Measurements from ENCODE around the gene SH2D7.
A peak's percentile ranks its signal among the peaks of the same experiment; 100 is the strongest.

SH2D7 gene

GRCh38 chr15:78069462-78070029 is 22.8 kb upstream of the SH2D7 start:
- no peak for DNase-seq (ENCODE audit: low read depth in 1 of 2, low spot score in 1 of 2)
- Histone ChIP-seq H3K4me3 (replicated peaks; ENCODE audit: insufficient read depth, low read length) (no peak overlapping the region), H3K27ac (replicated peaks) (peak overlapping the region; percentile 83), H3K27me3 (ENCODE audit: insufficient read depth, poor library complexity, severe bottlenecking) (no peaks in the 10 kb centered on the region)
- no peak for TF ChIP-seq SPI1 (IDR thresholded peaks at IDR 0.05; ENCODE audit: borderline replicate concordance, low read depth)
- TF ChIP-seq REST (IDR thresholded peaks at IDR 0.05; ENCODE audit: insufficient replicate concordance, low read depth), result no peak
- no peak for TF ChIP-seq POLR2AphosphoS5 (IDR thresholded peaks at IDR 0.05; ENCODE audit: low read depth)
- TF ChIP-seq CTCF (IDR thresholded peaks at IDR 0.05; ENCODE audit: insufficient read depth, low read length), result no peak
- no peak for TF ChIP-seq GABPA (IDR thresholded peaks at IDR 0.05; ENCODE audit: low read depth)

- Histone ChIP-seq H3K27ac (replicated peaks) (peak overlapping the region; percentile 83), H3K27me3 (ENCODE audit: insufficient read depth, poor library complexity, severe bottlenecking) (no peaks in the 10 kb centered on the region), H3K4me3 (replicated peaks; ENCODE audit: insufficient read depth, low read length) (no peak overlapping the region)
- DNase-seq (ENCODE audit: low read depth in 1 of 2, low spot score in 1 of 2), result peak in 1 of 2 experiments; percentile 88
- TF ChIP-seq CTCF (IDR thresholded peaks at IDR 0.05; ENCODE audit: insufficient read depth, low read length), result no peak
- TF ChIP-seq GABPA (IDR thresholded peaks at IDR 0.05; ENCODE audit: low read depth), result no peak
- 0 out of 2 replicates have a peak, but pooled peaks have one; percentile 35 for TF ChIP-seq POLR2AphosphoS5 (IDR thresholded peaks at IDR 0.05; ENCODE audit: low read depth)
- peak; percentile 87 for TF ChIP-seq SPI1 (IDR thresholded peaks at IDR 0.05; ENCODE audit: borderline replicate concordance, low read depth)
Measured at GRCh38 chr15:78070049-78070700, 22.2 kb upstream of the SH2D7 start.

- no peak for DNase-seq (ENCODE audit: low read depth in 1 of 2, low spot score in 1 of 2)
- H3K27ac ChIP-seq (replicated peaks), result peak overlapping the region; percentile 83
- H3K27me3 ChIP-seq (ENCODE audit: insufficient read depth, poor library complexity, severe bottlenecking), result no peaks in the 10 kb centered on the region
- no peak for TF ChIP-seq SPI1 (IDR thresholded peaks at IDR 0.05; ENCODE audit: borderline replicate concordance, low read depth)
- no peak for TF ChIP-seq CTCF (IDR thresholded peaks at IDR 0.05; ENCODE audit: insufficient read depth, low read length)
- no peak for TF ChIP-seq GABPA (IDR thresholded peaks at IDR 0.05; ENCODE audit: low read depth)
- no peak for TF ChIP-seq POLR2AphosphoS5 (IDR thresholded peaks at IDR 0.05; ENCODE audit: low read depth)
- TF ChIP-seq REST (IDR thresholded peaks at IDR 0.05; ENCODE audit: insufficient replicate concordance, low read depth), result no peak
- no peak overlapping the region for H3K4me3 ChIP-seq (replicated peaks; ENCODE audit: insufficient read depth, low read length)
Measured at GRCh38 chr15:78071383-78071782, 21.0 kb upstream of the SH2D7 start.

Measured in HL-60 (cell line).